ENCODE measurements around the gene TFDP1. TPM values are rescaled to one million over a fixed set of nuclear protein-coding genes. Genes with fewer than 3 reads are reported as not detected.
"Not testable (repeated sequence)": the region's sequence is repeated elsewhere in the genome, so short reads cannot be mapped to it uniquely, and the experiment has no call there.

The TFDP1 gene
- total RNA-seq, 1 donor from 2014 or later = 49.5 TPM

DNA sequence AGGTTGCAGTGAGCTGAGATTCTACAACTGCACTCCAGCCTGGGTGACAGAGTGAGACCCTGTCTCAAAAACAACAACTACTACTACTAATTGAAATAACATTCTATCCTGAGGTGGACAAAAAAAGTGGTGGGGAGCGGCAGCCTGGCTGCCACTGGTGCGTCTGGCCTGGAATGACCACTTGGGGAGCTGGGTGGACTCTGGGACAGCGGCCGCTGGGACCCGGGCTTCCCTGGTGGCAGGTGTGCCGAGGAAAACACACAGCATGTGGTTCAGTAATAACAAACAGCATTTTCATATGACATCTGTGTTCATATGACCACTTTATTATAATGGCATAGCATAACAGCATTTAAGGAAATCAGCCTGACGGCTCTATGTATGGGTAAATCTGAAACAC lies 33.9 kb downstream of the TFDP1 start:
- no peak for DNase-seq

DNA sequence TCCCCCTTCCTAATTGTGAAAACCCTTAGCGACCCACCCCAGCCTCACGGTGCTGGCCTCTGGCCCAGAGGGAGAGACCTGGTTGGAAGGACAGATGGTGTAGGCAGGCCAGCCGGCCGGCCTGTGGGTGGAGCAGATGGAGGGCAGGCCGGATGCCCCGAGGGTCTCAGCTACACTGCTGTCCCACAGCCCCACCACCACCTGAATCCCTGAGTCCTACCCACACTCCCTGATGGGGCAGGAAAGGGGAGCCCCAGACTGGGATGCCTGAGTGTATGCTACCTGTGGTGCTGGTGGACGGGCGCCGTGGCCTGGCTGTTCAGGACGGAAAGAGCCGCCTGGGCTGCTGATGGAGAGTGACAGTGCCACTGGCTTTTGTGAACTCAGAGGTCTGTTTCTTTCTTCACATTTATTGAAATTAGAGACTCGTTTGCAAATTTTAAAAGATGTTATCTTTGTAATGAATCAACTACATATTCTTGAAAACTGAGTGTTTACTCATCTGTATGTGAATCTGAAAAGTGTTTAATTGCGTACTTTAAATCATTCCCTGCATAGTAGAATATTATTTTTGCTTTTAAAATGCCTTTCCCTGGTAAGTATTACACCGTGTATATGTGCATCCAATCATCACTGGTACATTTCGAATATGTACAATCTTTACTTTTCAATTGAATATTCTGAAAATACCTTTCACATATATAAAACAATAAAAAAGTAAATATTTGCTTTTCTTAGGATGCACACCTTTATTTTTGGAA lies 35.7 kb downstream of the TFDP1 start:
- no peak for DNase-seq

DNA sequence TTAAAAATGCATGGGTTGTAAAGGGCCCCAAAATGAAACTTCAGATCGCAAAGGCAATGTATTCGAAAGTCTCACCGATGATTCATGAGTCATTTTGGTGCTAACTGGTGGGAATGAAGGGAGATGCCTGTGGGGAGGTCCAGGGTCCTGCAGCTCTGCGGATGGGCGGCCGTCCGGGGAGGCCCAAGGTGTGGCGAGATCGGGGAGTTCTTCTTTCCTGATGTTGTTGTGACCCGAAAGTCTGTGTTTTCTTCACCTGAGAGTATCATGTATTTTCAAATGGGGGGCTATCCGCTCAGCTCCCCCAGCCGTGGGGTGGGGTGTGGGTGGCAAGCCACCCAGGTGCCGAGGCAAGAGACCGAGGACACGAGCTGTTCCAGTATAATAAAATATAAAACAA lies 36.5 kb downstream of the TFDP1 start:
- no peak for DNase-seq

DNA sequence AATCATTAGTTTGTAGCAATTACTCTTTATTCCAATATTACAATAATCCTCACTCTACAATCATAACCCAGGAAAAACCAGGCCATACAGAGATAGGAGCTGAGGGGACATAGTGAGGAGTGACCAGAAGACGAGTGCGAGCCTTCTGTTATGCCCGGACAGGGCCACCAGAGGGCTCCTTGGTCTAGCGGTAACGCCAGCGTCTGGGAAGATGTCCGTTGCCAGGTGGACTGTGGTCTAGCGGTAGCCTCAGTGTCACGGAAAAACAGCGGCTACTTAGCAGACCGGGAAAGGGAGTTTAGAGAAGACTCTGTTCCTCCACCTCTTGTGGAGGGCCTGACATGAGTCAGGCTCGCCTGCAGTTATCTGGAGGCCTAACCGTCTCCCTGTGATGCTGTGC lies 36.9 kb downstream of the TFDP1 start:
- peak; percentile 30 for DNase-seq

DNA sequence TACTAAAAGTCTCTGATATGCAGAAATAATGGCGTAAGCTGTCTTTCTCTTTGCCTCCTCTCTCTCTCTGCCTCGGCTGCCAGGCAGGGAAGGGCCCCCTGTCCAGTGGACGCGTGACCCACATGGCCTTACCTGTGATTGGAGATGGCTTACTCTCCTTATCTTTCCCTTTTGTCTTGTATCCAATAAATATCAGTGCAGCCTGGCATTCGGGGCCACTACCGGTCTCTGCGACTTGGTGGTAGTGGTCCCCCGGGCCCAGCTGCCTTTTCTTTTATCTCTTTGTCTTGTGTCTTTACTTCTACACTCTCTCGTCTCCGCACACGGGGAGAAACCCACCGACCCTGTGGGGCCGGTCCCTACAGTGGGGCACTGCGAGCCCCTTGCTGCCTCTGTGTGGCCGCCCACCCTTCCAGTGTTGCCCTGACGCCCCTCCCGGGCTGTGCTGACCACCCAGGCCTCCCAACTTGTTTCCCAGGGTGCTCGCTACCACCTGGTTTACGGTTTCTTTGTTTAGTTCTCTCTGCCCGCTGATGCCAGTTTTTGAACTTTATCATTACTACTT lies 37.5 kb downstream of the TFDP1 start:
- not testable (repeated sequence) for DNase-seq

DNA sequence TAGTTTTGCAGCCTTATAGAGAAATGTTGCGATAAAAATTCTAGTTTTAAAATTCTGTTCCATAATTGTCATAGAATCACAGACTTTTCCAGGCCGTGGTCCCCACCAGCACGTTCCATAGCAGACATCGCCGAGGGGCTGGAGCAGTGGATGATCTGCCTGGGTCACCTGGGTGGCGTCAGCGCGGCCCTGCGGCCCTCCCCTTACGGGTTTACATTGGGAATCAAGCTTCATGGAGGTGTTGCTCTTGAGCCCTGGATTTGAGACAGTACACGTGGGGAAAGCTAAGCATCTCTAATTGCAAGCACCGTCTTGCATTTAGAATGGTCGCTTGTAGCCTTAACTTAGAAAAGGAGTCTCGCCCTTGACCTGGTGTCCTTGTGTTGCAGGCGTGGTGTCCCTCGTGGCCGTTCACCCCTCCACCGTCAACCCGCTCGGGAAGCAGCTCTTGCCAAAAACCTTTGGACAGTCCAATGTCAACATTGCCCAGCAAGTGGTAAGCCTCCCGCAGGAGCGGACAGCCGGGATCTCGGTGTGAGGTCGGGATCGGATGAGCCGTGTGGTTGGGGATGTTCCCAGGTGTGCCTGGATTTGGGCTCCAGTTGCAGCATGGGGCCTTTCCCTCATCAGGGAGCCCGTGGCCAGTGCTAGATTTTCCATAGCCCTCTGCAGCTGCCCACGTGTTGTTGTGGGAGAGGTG lies 38.4 kb downstream of the TFDP1 start:
- no peak for DNase-seq

DNA sequence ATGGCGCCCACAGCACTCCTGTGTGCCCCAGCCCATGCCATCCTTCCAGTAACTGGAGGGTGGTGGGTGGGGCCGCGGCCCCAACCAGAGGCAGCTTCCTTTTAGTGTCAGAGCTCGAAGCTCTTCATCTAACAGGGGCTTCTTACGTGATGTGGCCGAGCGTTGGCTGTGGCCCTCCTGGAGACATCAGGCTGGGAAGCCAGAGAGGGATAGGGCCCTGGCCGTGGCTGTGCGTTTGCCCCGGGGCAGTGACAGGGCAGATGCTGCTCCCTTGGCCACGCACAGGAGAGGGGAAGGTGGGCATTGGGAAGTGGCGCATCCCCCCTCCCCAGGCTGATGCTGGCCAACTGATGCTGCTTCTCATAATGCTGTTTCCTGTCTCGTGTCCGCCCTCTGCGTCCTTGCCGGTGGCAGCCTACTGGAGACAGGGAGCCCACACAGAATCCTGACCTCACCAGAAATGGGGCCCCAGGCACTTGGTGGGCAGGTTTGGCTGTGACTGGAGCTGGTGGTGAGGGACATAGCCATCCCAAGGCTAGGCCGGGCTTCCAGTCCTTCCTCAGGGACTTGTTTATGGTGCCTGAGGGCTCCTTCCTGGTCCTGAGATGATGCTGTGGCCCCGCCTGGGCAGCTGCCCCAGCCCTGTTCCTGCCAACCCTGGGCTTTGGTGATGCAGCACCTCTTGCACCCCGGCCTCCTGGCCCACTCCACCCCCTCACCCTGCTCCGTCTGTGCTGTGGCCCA lies 39.1 kb downstream of the TFDP1 start:
- DNase-seq = no peak

DNA sequence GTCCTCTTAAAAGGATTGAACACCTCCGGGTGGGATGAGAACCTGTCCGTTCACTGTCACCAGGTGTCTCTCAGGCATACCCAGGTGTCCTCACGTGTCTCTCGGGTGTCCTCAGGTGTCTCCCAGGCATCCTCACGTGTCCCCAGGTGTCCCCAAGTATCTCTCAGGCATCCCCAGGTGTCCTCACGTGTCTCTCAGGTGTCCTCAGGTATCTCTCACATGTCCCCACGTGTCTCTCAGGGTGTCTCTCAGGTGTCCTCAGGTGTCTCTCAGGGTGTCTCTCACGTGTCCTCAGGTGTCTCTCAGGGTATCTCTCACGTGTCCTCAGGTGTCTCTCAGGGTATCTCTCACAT lies 39.7 kb downstream of the TFDP1 start:
- no peak for DNase-seq

DNA sequence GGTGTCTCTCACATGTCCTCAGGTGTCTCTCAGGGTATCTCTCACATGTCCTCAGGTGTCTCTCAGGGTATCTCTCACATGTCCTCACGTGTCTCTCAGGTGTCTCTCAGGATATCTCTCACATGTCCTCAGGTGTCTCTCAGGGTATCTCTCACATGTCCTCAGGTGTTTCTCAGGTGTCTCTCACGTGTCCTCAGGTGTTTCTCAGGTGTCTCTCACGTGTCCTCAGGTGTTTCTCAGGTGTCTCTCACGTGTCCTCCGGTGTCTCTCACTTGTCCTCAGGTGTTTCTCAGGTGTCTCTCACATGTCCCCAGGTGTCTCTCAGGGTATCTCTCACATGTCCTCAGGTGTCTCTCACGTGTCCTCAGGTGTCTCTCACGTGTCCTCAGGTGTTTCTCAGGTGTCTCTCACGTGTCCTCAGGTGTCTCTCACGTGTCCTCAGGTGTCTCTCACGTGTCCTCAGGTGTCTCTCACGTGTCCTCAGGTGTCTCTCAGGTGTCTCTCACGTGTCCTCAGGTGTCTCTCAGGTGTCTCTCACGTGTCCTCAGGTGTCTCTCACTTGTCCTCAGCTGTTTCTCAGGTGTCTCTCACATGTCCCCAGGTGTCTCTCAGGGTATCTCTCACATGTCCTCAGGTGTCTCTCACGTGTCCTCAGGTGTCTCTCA lies 40.2 kb downstream of the TFDP1 start:
- DNase-seq = not testable (repeated sequence)

DNA sequence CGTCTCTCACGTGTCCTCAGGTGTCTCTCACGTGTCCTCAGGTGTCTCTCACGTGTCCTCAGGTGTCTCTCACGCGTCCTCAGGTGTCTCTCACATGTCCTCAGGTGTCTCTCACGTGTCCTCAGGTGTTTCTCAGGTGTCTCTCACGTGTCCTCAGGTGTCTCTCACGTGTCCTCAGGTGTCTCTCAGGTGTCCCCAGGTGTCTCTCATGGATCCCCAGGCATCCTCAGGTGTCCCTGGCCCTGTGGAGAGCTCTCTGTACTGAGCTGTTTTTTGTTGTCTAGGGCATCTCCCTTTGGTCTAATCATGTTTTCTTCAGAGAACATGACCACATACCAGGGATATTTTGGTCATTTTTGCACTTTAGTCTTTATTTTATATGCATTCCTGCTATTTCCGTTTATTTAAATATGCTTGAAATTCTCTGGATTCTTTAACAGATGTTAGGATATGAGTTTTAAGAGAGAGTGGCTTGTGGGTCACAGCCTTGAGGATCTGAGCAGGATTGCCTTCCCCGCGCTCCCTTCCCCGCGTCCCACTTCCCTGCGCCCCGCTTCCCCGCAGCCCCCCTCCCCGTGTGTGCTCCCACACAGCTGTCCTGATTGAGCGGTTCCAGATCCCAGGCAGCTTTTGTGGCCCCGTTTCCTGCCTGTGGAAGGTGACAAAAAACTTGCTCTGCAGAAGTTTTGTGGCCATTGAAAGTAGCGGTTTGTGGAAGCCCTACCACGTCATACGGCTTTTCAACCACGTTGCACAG lies 41.6 kb downstream of the TFDP1 start:
- DNase-seq = peak; percentile 21

DNA sequence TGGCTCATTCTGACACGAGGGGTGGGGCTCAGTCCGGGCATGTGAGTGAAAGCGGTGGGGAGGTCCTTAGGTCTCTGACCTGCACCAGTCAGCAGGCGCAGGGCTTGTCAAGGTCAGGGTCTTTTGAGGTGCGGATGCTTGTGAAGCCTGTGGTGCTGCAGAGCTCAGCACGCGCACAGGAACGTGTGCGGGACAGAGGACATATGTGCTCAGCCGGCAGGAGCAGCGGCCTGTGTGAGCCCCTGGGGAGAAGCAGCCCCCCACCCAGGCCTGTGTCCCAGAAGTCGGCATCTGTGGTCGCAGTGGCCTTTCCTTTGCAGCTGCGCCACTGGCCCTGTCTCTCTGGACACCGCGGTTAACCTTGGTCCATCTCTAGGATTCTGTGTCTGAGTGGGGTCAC lies 42.6 kb downstream of the TFDP1 start:
- DNase-seq = no peak

DNA sequence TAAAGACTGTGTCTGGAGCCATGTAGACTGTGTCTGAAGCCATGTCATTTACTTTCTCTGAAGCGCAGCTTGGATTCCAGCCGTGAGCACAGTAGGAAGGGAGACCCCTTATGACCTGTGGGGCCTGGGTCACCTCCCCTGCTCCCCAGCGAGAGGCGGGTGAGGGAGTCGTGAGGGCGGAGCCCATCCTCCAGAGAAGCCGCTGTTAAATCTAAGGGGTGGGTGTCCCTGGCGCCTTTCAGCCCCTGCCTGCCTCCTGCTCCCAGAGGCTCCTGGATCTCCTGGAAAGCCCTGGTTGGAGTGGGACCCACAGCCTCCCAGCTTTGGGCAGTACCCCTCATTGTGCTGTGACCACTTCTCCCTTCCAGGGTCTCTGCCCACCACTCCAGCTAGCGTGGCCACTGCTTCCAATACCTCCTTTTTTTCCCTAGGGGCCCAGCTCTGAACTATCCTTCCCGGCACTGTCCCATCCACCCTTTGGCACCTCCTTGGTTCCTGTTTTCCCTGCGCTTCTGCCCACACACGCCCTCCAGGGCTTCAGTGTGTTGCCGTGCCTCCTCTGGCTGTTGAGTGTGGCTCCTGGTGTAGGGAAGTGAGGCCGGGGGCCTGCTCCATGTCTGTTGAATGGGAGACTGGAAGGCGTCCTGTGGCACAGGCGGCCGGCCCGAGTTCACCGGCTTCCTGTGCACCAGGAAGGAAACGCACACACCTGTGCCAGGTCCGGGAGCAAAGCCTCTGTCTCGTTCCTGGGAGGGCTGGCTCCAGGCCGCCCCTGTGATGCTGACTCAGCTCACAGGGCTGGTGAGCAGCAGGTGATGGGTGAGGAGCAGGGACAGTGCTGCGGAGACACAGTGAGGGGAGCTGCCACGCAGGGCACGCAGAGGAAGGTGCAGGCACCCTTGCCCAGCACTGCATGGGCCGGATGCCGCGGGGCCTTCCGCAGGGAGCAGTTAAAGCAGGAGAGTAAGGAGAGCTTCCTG lies 44.0 kb downstream of the TFDP1 start:
- peak; percentile 13 for DNase-seq

DNA sequence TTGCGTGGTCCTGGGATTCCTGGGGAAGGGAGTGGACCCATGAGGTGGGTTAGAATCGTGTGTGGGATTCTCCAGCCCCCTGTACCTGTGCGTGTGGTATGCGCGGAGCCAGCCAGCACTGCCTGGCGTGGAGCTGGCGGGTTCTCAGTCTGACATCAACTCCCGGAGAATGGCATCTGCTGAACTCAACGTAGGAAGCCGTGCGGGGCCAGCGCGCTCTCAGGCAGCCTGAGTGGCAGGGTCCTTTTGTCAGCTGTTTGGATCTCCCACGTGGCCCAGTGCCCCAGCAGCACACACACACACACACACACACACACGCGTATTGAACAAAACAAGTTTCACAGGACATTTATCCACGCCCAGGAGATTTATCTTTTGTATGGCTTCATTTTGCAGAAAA lies 45.3 kb downstream of the TFDP1 start:
- no peak for DNase-seq

DNA sequence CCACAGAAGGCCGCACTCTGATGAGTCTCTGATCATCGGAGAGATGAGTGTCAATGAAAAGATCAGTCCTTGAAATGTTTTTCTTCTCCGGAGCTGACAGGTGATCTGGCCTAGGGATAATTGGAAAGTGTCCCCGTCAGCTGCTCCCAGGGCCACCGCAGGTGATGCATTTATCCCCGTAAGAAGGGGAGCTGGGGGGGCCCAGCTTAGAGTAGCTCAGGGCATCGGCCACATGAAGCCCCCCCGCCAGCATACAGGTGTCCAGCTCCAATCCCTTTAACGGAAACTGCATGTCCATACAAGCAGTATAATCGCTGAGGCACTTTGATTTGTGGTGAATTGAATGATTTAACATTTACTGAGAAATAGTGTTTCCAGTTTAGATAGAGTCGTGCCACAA lies 45.7 kb downstream of the TFDP1 start:
- DNase-seq = no peak

DNA sequence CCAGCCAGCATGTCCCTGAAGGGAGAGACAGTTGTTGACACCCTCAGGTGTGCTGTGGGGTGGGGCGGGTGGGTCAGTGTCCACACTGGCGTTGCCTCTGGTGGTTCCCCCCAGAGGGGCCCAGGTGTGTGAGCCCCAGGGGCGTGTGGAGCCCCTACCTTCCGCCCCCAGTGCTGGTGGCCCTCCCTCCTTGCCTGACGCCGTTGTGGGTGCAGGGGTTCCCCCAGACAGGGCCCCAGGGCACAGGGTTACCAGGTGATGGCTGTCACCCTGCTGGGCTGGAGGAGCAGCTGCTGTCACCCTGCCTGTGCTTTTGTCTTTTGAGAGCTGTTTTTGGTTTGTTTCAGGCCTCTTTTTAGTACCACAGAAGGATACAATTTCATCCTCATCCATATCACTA lies 46.3 kb downstream of the TFDP1 start:
- DNase-seq = no peak

DNA sequence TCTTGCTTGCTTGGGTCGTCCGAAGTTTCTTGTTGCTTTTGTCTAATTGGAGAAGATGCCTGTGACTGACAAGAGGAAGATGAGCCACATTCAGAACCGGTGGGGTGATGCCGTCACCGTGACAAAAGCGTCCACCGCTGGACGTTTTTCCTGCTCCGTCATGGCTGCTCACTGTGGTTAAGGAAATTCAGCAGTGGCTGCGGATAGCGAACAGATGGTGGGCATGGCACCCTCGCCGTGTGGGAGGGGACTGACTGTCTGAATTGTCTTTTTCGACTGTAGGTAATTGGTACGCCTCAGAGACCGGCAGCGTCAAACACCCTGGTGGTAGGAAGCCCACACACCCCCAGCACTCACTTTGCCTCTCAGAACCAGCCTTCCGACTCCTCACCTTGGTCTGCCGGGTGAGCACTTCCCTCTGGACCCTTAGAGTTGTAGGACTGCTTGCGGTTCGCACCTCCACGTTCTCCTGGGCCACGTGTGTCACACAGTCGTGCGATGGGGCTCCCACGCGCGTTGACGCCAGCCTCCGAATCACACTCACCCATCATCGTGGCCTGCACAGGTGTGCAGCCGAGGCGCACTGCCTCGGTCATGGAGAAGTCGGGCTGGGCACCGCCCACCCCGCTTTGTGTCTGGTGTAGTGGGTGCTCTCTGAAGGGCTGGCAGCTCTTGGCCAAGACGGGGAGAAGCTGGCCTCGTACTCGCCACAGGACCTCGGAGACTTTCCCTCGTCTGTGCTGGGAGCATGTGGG lies 47.0 kb downstream of the TFDP1 start:
- no peak for DNase-seq

DNA sequence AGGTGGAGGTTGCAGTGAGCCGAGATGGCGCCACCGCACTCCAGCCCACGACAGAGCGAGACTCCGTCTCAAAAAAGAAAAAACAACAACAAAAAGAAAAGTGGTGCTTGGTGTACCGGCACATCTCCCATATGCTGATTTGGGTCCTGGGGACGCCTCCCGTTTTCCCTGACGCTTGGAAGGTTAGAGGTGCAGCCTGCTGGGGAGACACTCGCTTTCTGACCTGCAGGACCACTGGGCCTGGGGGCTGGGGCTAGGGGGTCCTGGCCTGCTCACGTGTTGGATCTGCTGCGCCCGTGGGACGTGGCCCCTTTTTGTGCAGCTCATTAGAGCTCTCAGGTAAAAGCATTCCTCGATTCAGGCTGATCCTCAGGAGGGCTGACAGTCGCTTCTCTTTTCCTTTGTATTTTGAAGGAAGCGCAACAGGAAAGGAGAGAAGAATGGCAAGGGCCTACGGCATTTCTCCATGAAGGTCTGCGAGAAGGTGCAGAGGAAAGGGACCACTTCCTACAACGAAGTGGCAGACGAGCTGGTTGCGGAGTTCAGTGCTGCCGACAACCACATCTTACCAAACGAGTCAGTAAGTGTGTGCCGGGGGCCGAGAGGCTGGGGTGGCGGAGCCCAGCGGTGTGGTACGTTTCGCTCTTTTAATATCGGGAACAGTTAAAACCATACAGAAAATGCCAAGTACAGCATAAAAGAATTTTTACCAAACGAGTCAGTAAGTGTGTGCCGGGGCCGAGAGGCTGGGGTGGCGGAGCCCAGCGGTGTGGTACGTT lies 48.3 kb downstream of the TFDP1 start:
- no peak for DNase-seq

DNA sequence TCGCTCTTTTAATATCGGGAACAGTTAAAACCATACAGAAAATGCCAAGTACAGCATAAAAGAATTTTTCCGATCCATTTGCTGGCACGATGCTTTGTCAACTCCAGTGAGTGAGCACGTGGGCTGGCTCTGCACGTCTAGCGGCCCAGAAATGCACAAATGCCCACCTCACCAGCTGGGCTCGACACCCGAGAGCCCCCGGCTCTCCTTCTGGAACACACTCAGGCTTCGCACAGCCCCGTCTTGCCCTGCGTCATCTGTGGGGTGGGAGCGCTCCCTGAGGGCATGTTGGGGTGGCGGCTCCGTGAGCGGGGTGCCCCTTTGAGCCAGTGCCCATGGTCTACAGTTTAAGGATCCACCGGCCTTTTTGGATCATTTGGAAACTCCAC lies 48.9 kb downstream of the TFDP1 start:
- DNase-seq = no peak

Measured in dermis blood vessel endothelial cell (primary cell).